HG03469 (cell line): ENCODE measurements around the gene RNGTT.

Experiments
- ATAC-seq: cut with Tn5 transposase; IDR thresholded peaks from one replicate; pipeline ENCODE4 v1.9.1; 2021; ENCODE audit warnings: mild to moderate bottlenecking, moderate library complexity, moderate number of reproducible peaks; ENCODE audit not compliant: unreplicated experiment

Gene RNGTT

DNA sequence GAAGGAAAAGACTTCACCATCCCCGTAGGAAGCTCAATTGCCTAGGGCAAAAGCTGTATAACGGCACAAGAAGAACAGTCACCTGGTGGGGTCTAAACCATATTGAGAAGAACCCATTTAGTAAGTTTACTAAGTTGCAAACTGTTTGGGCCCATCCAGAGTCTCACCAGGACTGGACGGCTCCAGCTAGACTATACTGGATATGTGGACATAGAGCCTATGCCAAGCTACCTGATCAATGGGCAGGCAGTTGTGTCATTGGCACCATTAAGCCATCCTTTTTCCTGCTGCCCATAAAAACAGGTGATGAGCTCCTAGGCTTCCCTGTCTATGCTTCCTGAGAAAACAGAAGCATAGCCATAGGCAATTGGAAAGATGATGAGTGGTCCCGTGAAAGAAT lies 293.9 kb downstream of the RNGTT start:
- ATAC-seq: no peak

DNA sequence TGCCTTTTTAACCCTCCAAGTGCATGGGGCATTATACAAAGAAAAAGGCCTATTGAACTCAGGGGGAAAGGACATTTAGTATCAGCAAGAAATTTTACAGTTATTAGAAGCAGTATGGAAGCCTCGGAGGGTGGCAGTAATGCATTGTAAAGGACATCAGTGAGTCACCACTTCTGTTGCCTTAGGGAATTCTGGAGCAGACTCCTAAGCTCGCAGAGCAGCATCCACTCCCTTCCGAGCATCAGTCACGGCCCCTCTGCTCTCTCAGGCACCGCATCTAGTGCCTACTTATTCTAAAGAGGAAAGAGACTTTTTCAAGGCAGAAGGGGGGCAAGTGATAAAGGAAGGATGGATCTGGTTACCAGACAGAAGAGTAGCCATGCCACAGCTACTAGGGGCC lies 296.5 kb downstream of the RNGTT start:
- ATAC-seq: no peak

DNA sequence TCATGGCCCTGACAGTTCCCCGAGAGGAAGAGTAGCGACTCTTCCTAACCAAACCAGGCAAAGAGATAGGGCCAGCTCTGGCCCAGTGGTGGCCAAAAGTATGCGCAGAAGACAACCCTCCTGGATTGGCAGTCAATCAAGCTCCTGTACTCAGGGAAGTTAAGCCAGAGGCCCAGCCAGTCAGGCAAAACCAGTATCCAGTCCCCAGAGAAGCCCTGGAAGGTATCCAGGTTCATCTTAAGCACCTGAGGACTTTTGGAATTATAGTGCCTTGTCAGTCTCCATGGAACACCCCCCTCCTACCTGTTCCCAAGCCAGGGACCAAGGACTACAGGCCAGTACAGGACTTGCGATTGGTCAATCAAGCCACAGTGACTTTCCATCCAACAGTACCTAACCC lies 298.3 kb downstream of the RNGTT start:
- no peak for ATAC-seq

DNA sequence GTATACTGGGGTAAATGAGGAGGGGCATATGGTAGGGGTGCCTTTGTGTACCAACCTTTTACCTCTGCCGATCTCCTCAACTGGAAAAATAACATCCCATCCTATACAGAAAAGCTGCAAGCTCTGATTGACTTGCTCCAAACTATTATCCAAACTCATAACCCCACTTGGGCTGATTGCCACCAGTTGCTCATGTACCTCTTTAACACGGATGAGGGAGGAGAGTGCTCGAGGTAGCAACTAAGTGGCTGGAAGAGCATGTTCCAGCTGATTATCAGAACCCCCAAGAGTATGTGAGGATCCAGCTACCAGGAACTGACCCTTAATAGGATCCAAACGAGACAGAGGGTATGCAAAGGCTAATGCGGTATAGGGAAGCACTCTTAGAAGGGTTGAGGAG lies 299.6 kb downstream of the RNGTT start:
- ATAC-seq: no peak

DNA sequence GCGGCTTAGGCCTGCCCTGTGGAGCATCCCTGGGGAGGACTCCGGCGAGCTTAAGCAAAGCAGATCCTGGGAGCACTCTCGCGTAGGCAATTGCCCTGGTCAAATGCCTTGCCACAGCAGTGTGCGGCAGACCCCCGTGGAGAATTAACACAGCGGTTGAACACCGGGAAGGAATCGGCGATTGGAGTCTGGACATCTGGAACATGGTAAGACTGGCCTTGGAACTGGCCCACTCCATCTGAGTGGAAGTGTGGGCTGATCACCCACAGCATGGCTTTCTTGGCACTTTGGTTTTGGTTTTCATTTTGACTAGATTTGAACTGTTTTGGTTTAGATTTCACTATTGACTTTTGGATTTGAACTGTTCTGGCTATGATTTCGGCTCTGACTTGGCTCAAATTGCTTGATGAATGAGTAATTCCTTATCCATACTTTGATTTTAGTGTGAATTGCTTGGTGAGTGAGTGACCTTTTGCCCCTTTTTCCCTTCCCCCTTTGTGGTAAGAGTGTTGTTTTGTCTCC lies 300.7 kb downstream of the RNGTT start:
- peak; percentile 61 for ATAC-seq

DNA sequence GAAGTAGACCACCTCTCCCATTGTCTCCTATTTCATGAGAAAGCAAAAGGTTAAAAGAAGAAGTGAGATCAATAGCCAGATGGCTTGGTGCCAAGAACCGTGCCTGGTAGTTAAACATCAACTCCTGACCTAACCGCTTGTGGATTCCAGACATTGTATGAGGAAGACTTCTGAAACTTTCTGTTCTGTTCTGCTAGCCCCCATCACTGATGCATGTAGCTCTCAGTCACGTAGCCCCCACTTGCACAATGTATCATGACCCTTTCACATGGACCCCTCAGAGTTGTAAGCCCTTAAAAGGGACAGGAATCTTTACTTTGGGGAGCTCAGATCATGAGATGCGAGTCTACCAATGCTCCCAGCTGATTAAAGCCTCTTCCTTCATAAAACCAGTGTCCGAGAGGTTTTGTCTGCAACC lies 301.2 kb downstream of the RNGTT start:
- ATAC-seq: no peak

DNA sequence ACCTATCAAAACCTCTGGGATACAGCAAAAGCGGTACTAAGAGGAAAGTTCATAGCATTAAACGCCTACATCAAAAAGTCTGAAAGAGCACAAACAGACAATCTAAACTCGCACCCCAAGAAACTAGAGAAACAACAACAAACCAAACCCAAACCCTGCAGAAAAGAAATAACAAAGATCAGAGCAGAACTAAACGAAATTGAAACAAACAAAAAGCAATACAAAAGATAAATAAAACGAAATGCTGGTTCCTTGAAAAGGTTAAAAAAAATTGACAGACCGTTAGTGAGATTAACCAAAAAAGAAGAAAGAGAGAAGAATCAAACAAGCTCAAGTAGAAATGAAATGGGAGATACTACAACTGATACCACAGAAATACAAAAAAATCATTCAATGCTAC lies 302.3 kb downstream of the RNGTT start:
- ATAC-seq: no peak

DNA sequence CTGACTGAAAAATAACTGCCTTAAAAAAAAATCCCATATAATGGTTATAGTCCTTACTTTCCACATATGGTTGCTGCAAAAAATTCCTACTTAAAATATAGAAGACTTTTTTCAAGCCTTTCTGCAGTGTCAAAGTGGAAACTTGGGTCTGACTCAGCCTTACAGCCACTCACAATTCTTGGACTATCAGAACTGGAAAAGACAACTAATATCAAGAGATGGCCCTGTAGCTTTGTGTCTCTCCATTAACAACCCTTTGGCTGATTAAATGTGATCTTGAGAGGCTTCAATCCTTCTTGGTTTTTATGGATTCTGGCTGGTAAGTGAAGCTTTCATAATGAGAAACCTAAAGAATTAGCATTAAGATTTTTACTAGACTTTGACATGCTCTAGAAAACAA lies 307.8 kb downstream of the RNGTT start:
- ATAC-seq: no peak

DNA sequence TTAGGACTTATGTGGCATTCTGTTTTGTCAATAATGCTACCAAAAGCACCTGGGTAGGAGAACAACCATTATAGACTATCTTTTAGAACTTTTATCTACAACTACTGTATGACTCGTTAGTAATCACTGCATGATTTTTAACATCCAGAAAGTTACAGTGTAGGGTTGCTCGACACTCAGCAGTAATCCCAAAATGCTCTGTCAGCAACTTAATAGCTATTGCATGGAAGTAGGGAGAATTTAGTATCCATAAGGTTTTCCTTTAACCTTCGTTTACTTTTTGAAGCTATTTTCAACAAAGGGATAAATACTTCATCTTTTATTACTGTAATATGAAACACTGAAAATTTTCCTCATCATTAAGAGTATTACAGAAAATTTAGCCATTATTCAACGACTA lies 309.5 kb downstream of the RNGTT start:
- ATAC-seq: no peak

DNA sequence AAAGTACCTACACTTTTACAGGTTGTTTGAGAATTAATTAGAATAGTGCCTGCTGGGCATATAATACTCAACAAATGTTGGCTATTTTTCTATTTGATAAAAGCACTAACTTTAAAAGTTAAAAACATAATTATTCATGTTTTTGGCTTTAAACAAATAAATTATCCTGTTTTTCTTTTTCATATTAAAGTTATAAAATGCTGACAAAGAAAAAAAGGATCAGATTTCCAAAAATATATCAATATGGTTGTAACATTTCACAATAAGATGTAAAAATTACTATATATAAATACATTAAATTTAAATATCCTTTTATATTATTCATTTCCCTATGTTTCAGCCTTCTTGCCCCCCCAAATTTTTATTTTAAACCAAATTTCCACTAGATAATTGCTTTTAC lies 312.0 kb downstream of the RNGTT start:
- ATAC-seq: no peak

DNA sequence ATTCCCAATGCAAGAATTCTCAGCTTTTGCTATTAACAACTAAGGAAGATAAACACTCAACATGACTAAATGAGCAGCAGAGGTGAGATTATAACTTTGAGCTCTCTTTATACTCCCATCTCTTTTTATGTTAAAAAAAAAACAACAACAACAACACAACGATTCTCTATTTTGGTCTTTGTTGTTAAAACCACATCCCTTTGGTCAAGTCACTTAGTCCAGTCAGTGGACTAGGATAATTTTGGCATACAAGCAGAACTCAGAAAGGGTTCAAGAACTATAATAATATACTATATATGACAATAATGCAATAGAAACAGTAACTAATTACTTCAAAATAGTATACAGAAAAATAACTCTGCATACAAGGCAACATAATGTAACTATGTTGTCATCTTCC lies 312.4 kb downstream of the RNGTT start:
- no peak for ATAC-seq

DNA sequence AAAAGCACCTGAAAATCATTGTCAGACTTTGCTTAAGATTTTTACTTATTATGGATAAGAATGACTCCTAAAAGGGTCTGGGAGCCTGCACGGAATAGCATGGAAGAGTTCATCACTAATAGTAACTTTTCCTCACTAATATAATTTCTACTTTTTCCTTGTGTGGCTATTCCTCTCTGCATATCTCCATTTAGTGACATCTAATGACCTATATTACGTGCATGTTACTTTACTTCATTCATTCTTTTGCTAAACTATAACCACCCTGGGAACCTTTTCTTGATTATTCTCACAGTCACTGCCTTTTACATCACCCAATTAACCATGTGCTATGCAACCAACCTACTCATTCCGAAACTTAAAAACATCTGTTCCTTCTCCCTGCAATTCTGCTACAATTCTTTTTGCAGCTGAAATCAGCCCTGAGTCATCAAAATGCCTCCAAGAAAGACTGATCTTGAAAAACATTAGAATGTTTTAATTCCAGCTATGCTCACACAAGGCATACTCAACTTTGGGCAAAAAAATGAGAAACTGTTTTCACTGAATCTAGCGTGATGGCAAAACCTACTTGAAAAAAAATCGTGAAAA lies 313.3 kb downstream of the RNGTT start:
- peak; percentile 94 for ATAC-seq

DNA sequence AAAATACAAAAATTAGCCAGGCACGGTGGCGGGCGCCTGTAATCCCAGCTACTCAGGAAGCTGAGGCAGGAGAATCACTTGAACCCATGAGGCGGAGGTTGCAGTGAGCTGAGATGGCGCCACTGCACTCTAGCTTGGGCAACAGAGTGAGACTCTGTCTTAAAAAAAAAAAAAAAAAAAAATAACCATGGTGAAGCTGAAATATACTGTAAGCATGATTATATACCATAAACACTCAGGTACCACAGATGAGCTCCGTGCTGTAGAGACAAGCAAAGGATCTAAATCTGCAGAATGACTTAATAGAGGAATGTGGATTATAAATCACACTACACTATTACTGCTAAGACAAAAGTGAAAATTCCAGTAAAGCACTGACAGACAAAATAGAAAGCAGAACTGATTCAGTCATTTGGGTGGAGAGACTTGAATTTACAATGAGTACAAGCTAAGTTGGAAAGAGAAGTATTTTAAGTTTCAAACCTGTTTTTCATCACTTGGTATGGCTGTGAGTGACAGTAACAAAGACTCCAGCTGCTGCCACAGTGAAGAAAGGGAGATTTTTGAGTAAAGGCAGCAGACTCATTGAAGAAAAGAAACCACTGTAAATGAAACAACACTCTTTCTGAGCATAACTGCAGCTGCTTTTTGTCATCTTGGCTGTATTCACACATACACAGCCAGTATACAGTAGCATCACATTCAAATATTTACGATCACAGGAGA lies 322.1 kb downstream of the RNGTT start:
- ATAC-seq: peak; percentile 93

DNA sequence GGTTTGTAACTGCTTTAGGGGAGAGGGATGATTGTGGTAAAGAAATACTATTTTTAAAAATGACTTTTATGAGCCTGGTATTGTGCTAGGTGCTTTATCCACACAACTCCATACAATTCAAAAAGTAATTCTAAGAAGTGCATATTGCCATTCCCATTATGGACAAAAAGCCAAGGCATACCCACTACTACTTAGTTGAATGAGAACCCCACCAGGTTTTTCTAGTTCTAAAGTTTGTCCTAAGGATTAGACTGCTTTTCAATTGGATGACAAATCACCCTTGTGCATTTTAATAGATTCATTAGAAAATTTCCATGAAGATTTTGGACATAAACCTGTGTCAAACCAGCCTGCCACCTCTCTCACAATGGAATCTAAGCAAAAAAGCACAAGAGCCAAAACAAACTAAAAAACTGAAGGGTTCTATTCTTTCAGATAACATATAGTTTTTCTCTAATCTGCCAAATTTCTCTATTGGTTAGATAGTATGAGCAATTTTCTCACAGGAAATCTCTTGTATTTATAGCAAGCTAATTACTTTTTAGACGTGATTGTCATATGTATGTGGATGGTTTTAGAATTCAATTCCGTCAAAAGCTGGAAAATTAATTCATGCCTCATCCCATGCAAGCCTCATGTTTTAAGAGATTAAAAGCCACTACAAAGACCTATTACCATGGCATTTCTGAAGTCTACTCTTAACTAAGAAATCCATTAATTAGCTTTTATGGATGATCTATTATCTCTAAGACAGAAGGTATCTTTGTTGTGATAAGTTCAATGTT lies 325.5 kb downstream of the RNGTT start:
- ATAC-seq: no peak

DNA sequence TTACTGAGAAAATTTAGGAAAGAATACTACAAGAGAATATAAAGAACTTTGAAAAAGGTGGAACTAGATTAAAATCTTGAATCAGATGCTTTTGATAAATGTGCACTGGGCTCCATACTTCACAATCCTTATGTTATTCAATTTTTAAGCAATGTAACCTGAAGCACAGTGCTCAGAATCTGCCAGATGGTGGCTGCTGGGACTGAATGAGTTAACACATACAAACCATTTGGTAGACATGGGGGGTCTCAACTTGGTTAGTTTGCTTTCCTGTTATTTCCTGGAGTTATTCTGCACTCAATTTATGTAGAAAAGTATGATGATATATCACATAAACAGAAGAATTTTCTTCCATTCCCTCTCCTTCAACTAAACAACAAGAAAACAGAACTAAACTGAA lies 326.5 kb downstream of the RNGTT start:
- ATAC-seq: no peak

DNA sequence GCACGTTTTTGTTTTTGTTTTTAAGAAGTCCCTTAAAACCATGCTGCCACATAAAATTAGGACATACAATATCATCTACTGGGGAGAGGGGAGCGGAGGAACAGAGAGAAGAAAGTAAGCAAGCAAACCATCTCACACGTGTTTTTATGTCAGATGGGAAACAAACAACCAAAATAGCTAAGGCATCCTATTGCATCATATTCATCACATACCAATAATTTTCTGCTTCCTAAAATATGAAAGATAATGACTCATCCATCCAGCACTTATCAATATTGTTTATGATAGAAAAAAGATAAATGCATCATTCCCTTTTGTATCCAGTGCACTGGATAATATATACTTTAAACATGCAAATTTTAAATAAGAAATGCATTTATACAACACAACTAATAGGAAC lies 329.6 kb downstream of the RNGTT start:
- no peak for ATAC-seq

DNA sequence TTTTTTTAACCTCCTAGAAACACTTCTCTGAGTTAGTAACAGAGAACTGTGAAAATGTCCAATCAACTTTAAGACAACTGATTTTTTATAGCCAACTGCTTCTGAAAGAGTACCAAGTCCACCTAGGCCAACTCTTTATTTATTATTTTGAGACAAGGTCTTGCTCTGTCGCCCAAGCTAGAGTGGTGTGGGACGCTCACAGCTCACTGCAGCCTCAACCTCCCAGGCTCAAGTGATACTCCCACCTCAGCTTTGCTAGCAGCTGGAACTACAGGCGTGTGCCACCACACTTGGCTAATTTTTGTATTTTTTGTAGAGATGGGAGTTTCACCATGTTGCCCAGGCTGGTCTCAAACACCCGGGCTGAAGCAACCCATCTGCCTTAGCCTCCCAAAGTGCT lies 331.6 kb downstream of the RNGTT start:
- ATAC-seq: no peak

DNA sequence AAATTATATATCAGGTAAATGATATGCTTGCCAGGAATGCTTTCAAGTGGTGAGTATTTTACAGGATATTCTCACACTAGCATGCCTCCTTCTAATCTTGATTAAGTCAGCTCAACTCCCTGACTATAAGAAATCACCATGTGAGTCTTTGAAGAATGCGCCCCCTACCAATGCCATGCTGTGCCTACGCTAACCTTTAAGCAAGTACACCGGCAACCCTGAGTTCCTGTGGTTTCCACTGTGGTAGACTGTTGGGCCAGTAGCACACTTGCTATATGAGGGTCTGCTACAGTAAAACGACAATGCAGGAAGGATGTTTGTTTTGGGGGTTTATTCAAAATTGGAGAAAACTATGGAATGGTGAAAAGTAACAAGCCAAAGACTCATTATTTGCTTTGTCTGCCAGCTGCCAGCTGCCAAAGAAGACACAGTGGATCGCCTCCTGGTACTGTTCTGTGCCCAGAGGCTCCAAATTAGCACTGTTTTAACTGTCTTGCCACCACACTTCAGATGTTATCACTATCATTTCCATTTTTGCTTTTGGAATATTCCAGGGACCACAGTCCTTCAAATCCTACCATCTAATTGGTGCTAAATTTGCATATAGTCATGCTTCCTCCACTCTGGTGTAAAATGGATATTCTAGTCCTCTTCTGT lies 333.5 kb downstream of the RNGTT start:
- no peak for ATAC-seq

DNA sequence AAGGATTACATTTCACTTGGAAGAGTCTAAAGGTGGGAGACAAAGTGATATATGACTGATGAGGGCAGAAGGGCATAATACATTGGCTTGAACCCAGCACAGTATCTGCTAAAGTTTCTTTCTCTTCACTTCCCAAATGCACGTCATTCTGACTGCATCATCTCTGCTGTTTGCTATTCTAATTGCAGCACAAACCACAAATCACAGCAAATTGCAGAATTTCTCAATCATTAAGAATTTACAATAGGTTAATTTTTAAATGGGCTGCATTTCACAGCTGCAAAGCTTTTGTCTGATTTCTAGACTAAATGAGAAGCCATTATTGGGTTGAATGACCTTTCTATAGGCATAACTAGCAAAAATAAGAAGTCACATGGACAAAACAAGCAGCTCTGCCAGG lies 337.0 kb downstream of the RNGTT start:
- ATAC-seq: no peak

DNA sequence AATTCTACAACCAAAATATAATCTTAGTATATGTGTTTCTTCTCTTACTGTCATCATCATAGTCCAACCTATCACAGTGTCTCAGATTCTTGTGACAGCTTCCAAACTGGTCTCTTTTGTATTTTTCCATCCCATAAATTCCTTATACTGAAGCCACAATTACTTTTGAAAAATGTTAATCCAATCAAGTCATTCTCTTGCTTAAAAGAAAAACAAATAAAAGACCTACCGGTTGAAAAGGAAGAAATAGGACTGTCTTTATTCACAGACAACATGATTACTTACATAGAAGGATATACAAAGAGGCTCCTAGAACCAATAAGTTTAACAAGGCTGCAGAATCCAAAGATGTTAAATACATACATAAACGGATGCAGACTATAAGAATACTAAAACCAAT lies 339.9 kb downstream of the RNGTT start:
- ATAC-seq: no peak

DNA sequence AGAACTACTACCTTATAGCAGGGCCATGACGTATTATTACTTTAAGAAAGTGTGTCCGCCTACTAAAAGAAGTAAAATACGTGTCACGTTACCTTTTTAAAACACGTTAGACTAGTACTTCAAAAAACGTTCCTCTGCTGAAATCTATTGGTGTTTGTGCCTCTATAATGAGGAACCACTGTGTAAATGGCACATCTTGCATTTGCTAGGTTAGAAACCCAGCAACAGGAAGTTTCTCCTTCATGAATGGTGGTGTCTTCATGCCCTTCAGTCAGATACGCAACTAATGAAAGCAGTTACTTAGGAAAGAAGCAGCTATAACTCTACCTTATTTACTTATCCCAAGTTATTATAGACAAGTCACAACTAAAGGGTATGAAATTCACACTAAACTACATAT lies 343.5 kb downstream of the RNGTT start:
- no peak for ATAC-seq
